ENCODE data around the gene FAM184A. TPM values are rescaled to one million over a fixed set of nuclear protein-coding genes. Genes with fewer than 3 reads are reported as not detected.

Gene FAM184A
- total RNA-seq, 2 experiments from 2014 or later = 13.5 to 14.0 TPM

DNA sequence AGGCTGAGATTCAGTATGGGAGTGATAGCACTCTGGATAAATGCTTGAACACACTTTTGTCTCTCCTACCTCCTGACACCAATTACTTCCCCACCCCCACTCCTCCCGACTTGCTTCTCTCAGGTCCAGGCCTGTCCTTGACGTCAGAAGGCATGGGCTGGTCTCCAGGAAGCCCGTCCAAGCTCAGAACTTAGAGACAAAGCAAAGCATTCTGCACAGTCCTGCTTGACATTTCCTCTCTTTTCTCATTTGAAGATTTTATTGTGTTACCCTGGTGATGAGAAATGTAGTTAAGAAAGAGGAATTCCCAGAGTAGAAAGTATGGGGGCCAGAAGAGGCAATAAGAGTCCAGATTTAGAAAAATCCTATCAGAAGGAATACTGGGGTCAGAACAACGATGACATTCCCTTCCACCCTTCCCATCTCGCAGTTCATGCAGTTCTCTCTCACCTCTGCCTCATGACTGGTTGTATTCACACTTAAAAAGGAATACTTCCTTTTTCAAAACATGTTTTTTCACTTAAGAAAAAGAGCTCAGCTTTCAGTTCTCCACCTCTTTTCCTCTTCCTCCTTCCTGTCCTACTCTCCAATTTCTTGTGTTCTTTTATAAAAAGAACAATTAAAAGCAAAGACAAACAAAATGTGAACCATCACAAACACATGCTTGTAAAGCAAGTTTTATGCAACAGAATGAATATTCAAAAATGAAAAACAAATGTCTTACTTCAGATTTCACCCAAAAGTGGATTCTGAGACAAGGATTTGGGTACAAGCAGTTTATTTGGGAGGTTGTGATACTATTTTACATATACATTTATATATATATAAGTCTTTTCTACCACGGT lies 18.5 kb upstream of the FAM184A start:
- CTCF ChIA-PET = no interaction called here
- H3K9me3 Mint-ChIP-seq = peaks cover 2% of the 10 kb centered on the region

DNA sequence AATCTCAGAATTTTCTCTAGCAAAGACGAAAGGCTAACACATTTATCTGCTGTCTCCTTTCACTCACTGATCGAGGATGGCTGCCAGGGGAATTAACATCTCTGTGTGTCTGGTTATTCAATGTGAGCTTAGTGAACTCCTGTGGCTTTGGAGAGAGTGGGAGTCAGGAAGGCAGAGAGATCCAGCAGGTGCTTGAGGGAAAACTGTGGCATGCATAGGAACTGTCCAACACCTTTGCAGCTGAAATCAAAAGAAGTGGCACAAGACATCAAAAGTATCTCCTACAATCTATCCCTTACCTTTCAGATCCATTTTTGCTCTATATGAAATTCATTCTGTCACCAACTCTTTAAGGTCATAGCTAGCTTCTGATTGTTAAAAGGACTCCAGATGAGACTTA lies 11.8 kb upstream of the FAM184A start:
- no peaks in the 10 kb centered on the region for H3K4me1 Mint-ChIP-seq (ENCODE audit: low read depth)
- no peak for DNase-seq
- no peak overlapping the region for H3K4me3 Mint-ChIP-seq
- no peaks in the 10 kb centered on the region for H3K27me3 Mint-ChIP-seq (ENCODE audit: low read depth)
- intact Hi-C loops (cut with micrococcal nuclease) = no loop called here
- H3K27ac Mint-ChIP-seq = no peak overlapping the region
- H3K36me3 Mint-ChIP-seq (ENCODE audit: low read depth) = no peaks in the 10 kb centered on the region
- CTCF ChIA-PET = no interaction called here
- H3K9me3 Mint-ChIP-seq = no peaks in the 10 kb centered on the region

More for the DNA sequence above, 18.5 kb upstream of the FAM184A start:
- no peaks in the 10 kb centered on the region for H3K36me3 Mint-ChIP-seq (ENCODE audit: low read depth)
- H3K27me3 Mint-ChIP-seq (ENCODE audit: low read depth) = no peaks in the 10 kb centered on the region
- peaks cover 17% of the 10 kb centered on the region for H3K4me1 Mint-ChIP-seq (ENCODE audit: low read depth)
- intact Hi-C loops (cut with micrococcal nuclease) = no loop called here
- no peak overlapping the region for H3K27ac Mint-ChIP-seq
- no peak overlapping the region for H3K4me3 Mint-ChIP-seq
- DNase-seq = no peak

DNA sequence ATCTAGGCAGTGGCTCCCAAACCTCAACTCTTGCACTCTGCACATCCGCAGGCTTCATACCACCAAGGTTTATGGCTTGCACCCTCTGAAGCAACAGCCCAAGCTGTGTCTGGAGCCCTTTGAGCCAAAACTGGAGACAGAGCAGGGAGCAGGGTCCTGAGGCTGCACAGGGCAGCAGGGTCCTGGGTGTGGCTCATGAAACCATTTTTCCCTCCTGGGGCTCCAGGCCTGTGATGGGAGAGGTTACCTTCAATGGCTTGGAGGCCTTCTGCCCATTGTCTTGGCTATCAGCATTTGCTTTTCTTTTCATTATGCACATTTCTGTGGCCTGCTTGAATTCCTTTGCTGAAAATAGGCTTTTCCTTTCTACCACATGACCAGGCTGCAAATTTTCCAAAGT lies 6.3 kb upstream of the FAM184A start:
- Mint-ChIP-seq H3K27me3 (ENCODE audit: low read depth) (no peaks in the 10 kb centered on the region), H3K4me3 (no peak overlapping the region), H3K27ac (no peak overlapping the region), H3K9me3 (peaks cover 18% of the 10 kb centered on the region), H3K4me1 (ENCODE audit: low read depth) (peaks cover 2% of the 10 kb centered on the region), H3K36me3 (ENCODE audit: low read depth) (peaks cover 6% of the 10 kb centered on the region)
- CTCF ChIA-PET = no interaction called here
- intact Hi-C loops (cut with micrococcal nuclease) = no loop called here
- DNase-seq = no peak

DNA sequence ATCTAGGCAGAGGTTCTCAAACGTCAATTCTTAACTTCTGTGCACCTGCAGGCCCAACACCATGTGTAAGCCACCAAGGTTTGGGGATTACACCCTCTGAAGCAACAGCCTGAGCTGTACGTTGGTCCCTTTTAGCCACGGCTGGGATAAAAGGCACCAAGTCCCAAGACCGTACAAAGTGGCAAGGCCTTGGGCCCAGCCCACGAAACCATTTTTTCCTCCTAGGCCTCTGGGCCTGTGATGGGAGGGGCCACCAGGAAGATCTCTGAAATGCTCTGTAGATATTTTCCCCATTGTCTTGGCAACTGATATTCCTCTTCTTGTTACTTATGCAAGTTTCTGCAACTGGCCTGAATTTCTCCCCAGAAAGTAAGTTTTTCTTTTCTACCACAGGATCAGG lies 4.5 kb upstream of the FAM184A start:
- intact Hi-C loops (cut with micrococcal nuclease) = no loop called here
- peaks cover 18% of the 10 kb centered on the region for H3K9me3 Mint-ChIP-seq
- CTCF ChIA-PET = no interaction called here

DNA sequence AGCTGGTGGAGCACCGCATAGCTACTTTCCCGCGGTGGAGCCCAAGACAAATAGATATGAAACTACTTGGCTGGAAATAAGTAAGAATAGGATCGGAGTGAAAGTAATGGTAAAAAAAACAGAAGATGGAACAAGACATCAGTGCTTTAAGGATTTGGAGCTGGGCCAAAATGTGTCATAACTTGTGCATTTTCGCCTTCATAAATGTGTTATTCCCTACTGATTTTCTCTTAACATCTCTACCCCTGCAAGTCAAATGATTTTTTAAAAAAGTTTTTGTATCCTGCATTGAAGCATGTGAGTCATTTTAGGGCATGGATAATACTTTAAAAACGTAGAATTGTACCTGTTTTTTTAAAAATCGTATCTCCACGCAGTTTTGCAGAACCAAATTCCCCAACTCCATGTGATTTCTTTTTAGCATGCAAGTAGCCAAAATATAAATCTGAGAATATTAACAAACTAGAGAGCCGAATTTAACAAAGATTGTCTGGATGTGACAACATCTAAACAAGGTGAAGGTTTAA lies 882 bp upstream of the FAM184A start:
- CTCF ChIA-PET = no interaction called here
- H3K27ac Mint-ChIP-seq = peak overlapping the region; percentile 87
- H3K27me3 Mint-ChIP-seq (ENCODE audit: low read depth) = no peaks in the 10 kb centered on the region

More for the DNA sequence above, 4.5 kb upstream of the FAM184A start:
- DNase-seq = no peak
- no peak overlapping the region for H3K27ac Mint-ChIP-seq
- H3K4me3 Mint-ChIP-seq = no peak overlapping the region
- H3K36me3 Mint-ChIP-seq (ENCODE audit: low read depth) = peaks cover 8% of the 10 kb centered on the region
- H3K27me3 Mint-ChIP-seq (ENCODE audit: low read depth) = no peaks in the 10 kb centered on the region
- H3K4me1 Mint-ChIP-seq (ENCODE audit: low read depth) = peaks cover 13% of the 10 kb centered on the region

DNA sequence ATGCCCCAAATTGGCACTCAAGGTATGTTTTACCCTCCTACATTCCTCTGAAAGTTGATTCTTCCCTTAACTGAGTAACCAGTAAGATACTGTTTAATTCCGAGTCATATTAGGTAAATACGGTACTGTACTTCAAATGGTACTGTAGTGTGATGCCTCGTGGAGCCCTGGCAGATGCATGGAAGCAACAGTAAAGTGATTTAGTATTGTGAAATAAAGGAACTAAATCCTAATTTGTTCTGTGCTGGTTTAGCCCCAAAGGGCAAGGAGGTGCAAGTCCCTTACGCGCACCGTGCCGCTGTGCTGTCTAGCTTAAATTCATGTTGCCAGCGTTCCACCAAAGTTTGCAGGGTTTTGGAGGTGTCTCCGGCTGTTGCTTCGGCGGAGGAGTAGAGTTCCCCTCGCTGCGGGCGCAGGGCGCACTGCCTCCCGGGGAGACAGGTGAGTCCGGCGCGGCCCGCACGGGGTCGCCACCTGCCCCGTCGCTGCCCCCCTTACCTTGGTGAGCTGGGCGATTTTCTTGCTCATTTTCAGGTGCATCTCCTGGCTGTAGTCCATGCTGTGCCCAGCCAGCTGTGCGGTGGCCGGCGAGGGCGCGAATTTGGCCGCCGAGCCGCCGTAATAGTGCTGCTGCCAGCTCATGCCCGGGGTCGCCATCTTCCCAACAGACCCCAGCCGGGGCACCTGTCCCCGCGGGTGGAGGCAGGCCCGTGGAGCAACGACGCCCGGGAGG lies 655 bp downstream of the FAM184A start:
- peak; percentile 68 for DNase-seq
- Mint-ChIP-seq H3K4me1 (ENCODE audit: low read depth) (peaks cover 50% of the 10 kb centered on the region), H3K36me3 (ENCODE audit: low read depth) (peaks cover 2% of the 10 kb centered on the region), H3K9me3 (peaks cover 7% of the 10 kb centered on the region), H3K27me3 (ENCODE audit: low read depth) (no peaks in the 10 kb centered on the region), H3K27ac (peak overlapping the region; percentile 96), H3K4me3 (peak overlapping the region; percentile 82)
- intact Hi-C loops (cut with micrococcal nuclease) = loop anchor here (1.0 to 5.0 kb wide), 6 partner anchors 20 to 1511 kb away; partner anchors contain the start of genes CEP85L and GOPC
- CTCF ChIA-PET = interaction anchor here (1.1 to 1.8 kb wide), 5 partner anchors 25 to 183 kb away, joined by 3 to 13 read pairs (median 5); no protein-coding TSS in a partner anchor

More for the DNA sequence above, 882 bp upstream of the FAM184A start:
- Mint-ChIP-seq H3K4me1 (ENCODE audit: low read depth) (peaks cover 35% of the 10 kb centered on the region), H3K9me3 (peaks cover 18% of the 10 kb centered on the region), H3K36me3 (ENCODE audit: low read depth) (peaks cover 8% of the 10 kb centered on the region), H3K4me3 (peak overlapping the region; percentile 86)
- DNase-seq = peak; percentile 64
- intact Hi-C loops (cut with micrococcal nuclease) = loop anchor here (1.0 to 5.0 kb wide), 3 partner anchors 111 to 1512 kb away; partner anchors contain the start of gene GOPC

DNA sequence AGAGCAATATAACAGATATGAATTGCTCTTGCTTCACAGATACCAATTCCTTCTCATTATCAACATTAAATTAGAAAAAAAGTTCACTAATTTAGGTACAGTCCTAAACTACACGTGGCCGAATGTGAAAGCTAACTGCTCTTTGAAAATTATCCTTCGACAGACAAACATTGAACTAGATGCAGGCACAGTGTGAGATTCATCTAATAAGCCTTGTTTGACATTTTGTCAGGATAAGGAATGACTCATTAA lies 1.1 kb downstream of the FAM184A start:
- H3K4me3 Mint-ChIP-seq = peak overlapping the region; percentile 82
- H3K36me3 Mint-ChIP-seq (ENCODE audit: low read depth) = peaks cover 2% of the 10 kb centered on the region
- intact Hi-C loops (cut with micrococcal nuclease) = loop anchor here (1.0 to 5.0 kb wide), 6 partner anchors 21 to 1510 kb away; partner anchors contain the start of genes CEP85L and GOPC
- CTCF ChIA-PET = interaction anchor here (1.1 to 1.8 kb wide), 5 partner anchors 24 to 182 kb away, joined by 3 to 13 read pairs (median 5); no protein-coding TSS in a partner anchor
- peaks cover 4% of the 10 kb centered on the region for H3K9me3 Mint-ChIP-seq
- H3K4me1 Mint-ChIP-seq (ENCODE audit: low read depth) = peaks cover 51% of the 10 kb centered on the region
- no peaks in the 10 kb centered on the region for H3K27me3 Mint-ChIP-seq (ENCODE audit: low read depth)
- peak overlapping the region; percentile 96 for H3K27ac Mint-ChIP-seq
- DNase-seq = no peak

DNA sequence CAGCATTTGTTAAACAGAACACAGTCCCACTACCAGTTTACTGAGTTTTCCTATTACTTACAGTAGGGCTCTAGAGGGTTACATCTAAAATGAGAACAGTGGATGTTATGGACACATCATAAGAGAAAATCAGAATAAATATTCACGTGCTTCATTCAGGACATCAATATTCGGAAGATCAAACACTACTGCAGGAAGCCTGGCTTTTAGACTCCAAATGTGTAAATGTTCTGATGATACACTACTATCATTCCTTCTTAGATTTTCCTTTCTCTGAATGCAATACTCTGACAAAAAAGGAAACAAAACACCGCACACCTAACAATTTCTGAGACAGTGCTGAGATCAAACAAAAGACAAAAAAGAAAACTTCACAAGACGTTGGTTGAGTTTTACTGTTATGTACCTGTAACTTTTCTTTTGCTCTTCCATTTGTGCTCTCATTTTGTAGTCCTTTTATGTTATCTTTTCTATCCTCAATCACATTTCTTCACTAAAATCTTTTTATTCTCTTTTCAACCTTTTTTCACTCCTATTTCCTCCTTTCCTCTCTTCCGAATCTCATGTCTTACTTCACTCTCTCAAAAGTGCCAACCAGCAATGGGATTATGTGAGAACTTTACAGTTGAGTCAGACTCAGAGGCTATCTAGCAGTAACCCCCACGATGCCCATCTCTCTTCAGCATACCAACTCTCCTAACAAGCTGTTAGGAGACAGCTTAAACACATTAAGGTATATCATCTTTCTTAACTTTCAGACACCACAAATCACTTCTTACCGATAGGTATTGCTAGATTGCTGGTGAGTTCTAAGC lies 1.7 kb downstream of the FAM184A start:
- H3K36me3 Mint-ChIP-seq (ENCODE audit: low read depth) = peaks cover 3% of the 10 kb centered on the region
- no peaks in the 10 kb centered on the region for H3K27me3 Mint-ChIP-seq (ENCODE audit: low read depth)
- peak overlapping the region; percentile 96 for H3K27ac Mint-ChIP-seq
- H3K4me1 Mint-ChIP-seq (ENCODE audit: low read depth) = peaks cover 55% of the 10 kb centered on the region
- H3K4me3 Mint-ChIP-seq = peak overlapping the region; percentile 82
- no peaks in the 10 kb centered on the region for H3K9me3 Mint-ChIP-seq
- DNase-seq = no peak
- CTCF ChIA-PET = interaction anchor here (1.6 to 1.8 kb wide), 3 partner anchors 33 to 182 kb away, joined by 5 to 13 read pairs (median 8); no protein-coding TSS in a partner anchor
- intact Hi-C loops (cut with micrococcal nuclease) = loop anchor here (1.0 to 5.0 kb wide), 18 partner anchors 22 to 1509 kb away; partner anchors contain the start of genes ASF1A, CEP85L and GOPC

DNA sequence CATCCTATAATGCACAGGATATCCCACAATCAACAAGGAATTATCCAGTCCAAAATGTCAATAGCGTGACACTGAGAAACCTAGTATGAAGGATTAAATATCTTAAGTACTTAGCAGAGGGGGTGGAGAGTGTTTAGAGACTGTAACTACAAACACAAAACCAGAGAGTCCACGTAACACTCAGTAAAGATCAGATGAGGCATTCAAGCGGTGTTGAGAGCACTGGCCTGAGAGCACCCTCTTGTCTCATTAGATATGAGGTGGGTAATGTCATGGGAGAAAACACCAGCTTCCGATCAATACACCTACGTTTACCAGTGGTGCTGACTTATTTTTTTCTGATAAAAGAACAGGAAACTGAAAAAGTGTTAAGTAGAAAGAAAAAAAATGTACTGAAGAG lies 2.3 kb downstream of the FAM184A start:
- H3K27me3 Mint-ChIP-seq (ENCODE audit: low read depth) = no peaks in the 10 kb centered on the region
- CTCF ChIA-PET = no interaction called here
- no peaks in the 10 kb centered on the region for H3K9me3 Mint-ChIP-seq
- H3K4me1 Mint-ChIP-seq (ENCODE audit: low read depth) = peaks cover 58% of the 10 kb centered on the region
- DNase-seq = peak; percentile 71
- peaks cover 3% of the 10 kb centered on the region for H3K36me3 Mint-ChIP-seq (ENCODE audit: low read depth)
- peak overlapping the region; percentile 96 for H3K27ac Mint-ChIP-seq
- H3K4me3 Mint-ChIP-seq = peak overlapping the region; percentile 82
- intact Hi-C loops (cut with micrococcal nuclease) = loop anchor here (1.0 to 5.0 kb wide), 15 partner anchors 24 to 1509 kb away; partner anchors contain the start of genes ASF1A, CEP85L and GOPC

DNA sequence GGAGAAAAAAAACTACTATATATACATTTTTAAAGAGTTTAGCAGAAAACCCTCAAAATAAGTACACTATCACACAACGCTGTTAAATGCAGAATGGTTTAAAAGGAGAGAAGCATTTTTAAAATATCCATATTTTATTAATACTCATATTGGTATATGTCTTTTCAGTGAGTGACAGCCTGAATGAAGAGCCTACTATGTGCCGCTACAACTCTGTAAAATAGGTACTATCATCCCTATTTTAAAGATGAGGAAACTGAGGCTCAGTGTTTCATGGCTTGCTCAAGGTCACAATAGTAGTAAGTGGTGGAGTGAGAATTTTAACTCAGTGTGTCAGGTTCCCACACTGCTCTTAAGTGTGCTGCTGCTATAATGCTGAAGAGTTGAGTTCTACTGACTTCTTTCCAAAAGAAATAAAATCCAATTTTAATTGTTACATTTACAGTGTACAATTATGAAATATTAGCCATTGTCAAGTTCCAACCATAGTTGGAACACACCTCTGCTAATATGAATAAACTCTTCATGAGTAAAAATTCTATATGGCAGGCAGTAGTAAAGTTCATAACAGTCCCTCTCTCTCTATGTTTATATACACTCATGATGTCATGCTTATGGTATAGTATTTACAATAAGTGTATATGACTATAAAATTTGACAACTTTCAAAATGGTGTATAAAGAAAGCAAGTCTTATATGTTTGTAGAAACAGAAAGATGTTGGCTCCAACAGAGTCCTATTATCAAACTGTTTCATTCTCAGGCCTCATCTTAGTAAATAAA lies 3.1 kb downstream of the FAM184A start:
- CTCF ChIA-PET = interaction anchor here (1.0 to 2.2 kb wide), 2 partner anchors 35 to 54 kb away, joined by 3 to 8 read pairs; no protein-coding TSS in a partner anchor
- H3K4me1 Mint-ChIP-seq (ENCODE audit: low read depth) = peaks cover 60% of the 10 kb centered on the region
- H3K27ac Mint-ChIP-seq = peak overlapping the region; percentile 96
- H3K36me3 Mint-ChIP-seq (ENCODE audit: low read depth) = peaks cover 3% of the 10 kb centered on the region
- H3K9me3 Mint-ChIP-seq = no peaks in the 10 kb centered on the region
- DNase-seq = no peak
- peak overlapping the region; percentile 82 for H3K4me3 Mint-ChIP-seq
- no peaks in the 10 kb centered on the region for H3K27me3 Mint-ChIP-seq (ENCODE audit: low read depth)
- intact Hi-C loops (cut with micrococcal nuclease) = loop anchor here (5.0 kb wide), 2 partner anchors 1473 to 1508 kb away; partner anchors contain the start of gene GOPC

Data from activated naive CD4-positive, alpha-beta T cell treated with anti-CD3 and anti-CD28 coated beads for 36 hours (primary cell).